ENCODE data around the gene UBE2C. TPM values are rescaled to one million over a fixed set of nuclear protein-coding genes. Genes with fewer than 3 reads are reported as not detected.
"Not testable (repeated sequence)": the region's sequence is repeated elsewhere in the genome, so short reads cannot be mapped to it uniquely, and the experiment has no call there.

UBE2C gene
- total RNA-seq, 1 donor from 2014 or later: 1.0 TPM

DNA sequence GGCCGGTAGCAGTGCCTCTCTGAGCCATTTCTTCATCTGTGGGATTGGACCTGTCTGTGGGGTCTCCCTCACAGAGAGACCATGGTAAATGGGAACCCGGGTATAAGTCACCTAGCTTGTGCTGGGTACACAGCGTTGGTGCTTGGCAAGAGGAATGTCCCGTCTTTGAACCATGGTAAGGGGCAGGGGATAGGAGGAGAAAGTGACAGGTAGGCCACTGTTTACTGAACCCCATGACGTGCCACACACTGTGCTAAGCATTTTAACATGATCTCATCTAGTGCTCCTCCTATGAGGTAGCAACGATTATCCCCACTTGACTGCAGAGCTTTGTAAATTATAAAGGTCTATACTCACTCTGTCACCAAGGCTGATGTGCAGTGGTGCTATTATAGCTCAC, 15.3 kb downstream of the UBE2C start:
- intact Hi-C loops (cut with micrococcal nuclease): no loop called here
- ATAC-seq: no peak

DNA sequence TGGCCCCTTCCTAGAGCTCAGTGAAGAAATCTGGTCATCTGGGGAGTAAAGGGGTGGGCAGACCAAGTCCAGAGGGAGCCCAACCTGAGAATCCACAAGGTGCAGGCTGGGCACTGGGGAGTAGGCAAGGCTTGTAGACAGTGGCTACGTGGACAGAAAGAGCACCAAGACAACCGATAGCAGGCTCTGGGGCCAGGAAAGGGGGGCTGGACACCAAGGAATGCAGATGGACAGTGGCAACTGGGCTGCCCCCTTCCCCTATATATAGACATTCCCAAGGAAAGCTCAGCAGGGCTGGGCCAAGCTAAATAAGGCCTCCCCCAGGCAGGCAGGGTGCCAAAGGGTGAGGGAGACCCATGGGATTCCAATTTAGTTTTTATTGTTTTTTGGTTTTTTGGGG, 16.1 kb downstream of the UBE2C start:
- no peak for ATAC-seq
- no peak for DNase-seq
- intact Hi-C loops (cut with micrococcal nuclease): no loop called here

More for the DNA sequence above, 15.3 kb downstream of the UBE2C start:
- DNase-seq: no peak

GRCh38 chr20:45829673-45830106, 17.2 kb downstream of the UBE2C start:
- intact Hi-C loops (cut with micrococcal nuclease); ATAC-seq; DNase-seq: not testable (repeated sequence)

DNA sequence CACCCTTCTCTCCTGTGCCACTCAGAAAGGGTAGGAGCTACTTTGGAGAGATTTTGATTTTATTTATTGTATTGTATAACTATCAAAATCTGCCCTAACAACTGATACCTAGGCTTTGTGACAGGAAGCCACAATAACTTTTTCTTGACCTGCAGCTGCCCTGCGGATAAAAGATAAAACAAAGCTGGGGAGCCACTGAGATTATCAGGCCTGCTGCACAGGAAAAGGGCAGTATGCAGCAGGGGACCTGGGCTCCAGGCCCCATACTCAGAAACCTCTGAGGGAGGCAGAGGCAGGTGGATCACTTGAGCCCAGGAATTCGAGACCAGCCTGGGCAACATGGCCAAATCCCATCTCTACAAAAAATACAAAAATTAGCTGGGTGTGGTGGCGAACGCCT, 20.2 kb downstream of the UBE2C start:
- intact Hi-C loops (cut with micrococcal nuclease): no loop called here
- ATAC-seq: no peak

GRCh38 chr20:45833030-45833882, 20.8 kb downstream of the UBE2C start, which contains the start of gene SNX21:
TSS of gene SNX21 (plus strand) at chr20:45833799. CDS start at chr20:45833920, 121 bp downstream.
- intact Hi-C loops (cut with micrococcal nuclease): no loop called here
- ATAC-seq (peak; percentile 89), DNase-seq (peak; percentile 92)

More for the DNA sequence above, 20.2 kb downstream of the UBE2C start:
- DNase-seq: no peak

GRCh38 chr20:45833883-45834796, 21.7 kb downstream of the UBE2C start:
- ATAC-seq (peak; percentile 88), DNase-seq (peak; percentile 88)
- intact Hi-C loops (cut with micrococcal nuclease): no loop called here

GRCh38 chr20:45834797-45835161, 22.3 kb downstream of the UBE2C start:
- DNase-seq: peak; percentile 43
- ATAC-seq: no peak
- intact Hi-C loops (cut with micrococcal nuclease): no loop called here

DNA sequence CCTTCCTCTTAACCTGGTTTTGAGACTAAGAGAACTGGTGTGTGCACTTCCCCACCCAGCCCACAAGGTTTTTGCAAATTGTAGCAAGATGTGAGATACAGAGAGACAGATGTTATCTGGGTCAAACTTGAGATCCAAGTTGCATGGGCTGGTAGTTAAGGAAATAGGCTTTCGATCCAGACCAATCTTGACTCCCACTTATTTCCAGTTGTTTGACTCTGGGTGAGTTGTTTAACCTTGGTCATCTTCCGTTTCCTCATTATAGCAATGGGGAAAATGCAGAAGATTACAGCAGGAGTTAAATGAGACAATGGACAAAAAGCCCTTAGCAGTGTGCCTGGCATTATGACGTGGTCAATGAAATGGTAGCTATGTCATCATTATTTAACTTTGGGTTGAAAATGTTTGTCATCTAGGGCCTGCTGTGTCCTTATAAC, 22.9 kb downstream of the UBE2C start:
- ATAC-seq (no peak), DNase-seq (no peak)
- intact Hi-C loops (cut with micrococcal nuclease): no loop called here

DNA sequence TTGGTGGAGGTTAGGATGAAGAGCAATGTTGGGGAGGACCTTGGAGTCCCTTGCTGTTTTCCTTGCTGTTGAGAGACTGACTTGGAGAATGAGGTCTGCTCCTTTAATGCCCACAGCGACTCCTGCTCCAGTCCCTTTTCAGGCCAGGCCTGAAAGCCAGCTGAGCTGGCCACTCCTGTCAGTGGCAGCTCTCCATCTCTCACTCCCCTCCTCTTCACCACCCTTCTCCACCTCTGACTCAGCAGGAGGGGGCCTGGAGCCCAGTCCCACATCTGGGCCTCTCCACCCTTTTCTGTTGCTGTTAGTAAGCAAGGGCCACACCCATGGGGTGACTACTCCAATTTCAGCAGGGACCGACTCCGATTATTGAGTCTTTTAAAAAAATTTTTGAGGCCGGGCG, 23.4 kb downstream of the UBE2C start:
- intact Hi-C loops (cut with micrococcal nuclease): no loop called here
- peak; percentile 64 for DNase-seq
- peak; percentile 36 for ATAC-seq

GRCh38 chr20:45836841-45837240, 24.4 kb downstream of the UBE2C start:
- DNase-seq (no peak), ATAC-seq (no peak)
- intact Hi-C loops (cut with micrococcal nuclease): no loop called here

- no peak for DNase-seq
- intact Hi-C loops (cut with micrococcal nuclease): no loop called here
- no peak for ATAC-seq
Measured at GRCh38 chr20:45840700-45841198, 28.3 kb downstream of the UBE2C start.

DNA sequence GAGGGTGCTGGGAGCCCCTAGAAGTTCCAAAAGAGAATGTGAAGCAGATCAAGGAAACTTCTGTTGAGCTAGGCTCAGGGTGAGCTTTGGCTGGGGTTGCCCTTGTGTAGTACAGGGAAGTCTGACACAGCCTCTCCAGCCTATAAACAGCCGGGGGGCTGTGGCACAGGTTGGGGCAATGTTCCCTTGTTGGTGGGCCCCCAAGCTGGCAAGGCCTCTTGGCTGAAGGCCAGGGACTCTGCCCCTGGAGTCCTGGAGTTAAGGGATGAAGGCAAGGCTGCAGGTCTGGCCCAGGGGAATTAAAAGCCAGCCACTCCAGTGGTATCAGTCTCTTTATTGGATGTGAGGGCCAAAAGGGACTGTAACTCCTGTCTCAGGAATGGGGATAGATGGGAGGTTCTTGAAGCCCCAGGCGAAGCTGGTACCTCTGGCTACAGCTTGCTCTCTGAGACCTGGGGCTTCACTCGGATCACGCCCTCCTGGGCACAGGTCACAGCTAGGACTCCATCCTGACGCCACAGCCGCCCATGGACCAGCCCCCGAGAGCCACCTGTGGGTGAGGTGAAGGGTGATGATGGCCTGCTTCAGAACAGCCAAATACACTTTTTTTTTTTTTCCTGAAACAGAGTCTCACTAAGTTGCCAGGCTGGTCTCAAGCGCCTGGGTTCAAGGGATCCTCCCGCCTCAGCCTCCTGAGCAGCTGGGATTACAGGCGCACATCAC, 29.1 kb downstream of the UBE2C start:
- no peak for DNase-seq

DNA sequence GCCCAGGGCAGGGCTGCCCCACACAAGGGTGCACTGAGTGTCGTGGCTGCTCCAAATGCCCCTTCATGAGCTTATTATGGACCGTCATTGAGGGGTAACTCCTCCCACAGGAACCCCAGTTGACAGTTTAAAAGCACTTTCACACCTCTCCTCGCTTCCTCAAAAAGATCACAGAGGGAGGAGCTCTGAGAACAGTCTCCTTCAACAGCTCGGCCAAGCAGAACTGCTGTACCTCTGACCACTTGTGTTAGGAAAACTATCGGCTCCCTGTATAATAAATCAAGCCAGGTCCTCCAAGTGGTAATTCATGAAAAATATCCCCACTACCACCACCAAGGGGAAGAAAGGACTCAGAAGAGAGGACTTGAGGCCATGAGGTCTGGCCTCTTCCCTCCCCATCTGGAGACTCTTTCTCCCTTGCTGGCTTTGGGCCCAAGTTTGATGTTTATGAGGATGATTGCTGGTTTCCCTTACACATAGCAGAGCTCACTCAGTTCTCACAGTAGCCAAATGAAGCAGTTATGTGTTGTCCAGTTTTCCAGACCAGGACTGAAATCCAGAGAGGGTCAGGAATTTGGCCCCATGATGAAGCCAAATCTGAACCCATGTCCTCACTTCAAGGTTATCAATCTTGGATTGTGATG, 29.8 kb downstream of the UBE2C start:
- DNase-seq (no peak), ATAC-seq (peak; percentile 39)
- intact Hi-C loops (cut with micrococcal nuclease): no loop called here

More for the DNA sequence above, 29.1 kb downstream of the UBE2C start:
- intact Hi-C loops (cut with micrococcal nuclease): no loop called here
- peak; percentile 4 for ATAC-seq

DNA sequence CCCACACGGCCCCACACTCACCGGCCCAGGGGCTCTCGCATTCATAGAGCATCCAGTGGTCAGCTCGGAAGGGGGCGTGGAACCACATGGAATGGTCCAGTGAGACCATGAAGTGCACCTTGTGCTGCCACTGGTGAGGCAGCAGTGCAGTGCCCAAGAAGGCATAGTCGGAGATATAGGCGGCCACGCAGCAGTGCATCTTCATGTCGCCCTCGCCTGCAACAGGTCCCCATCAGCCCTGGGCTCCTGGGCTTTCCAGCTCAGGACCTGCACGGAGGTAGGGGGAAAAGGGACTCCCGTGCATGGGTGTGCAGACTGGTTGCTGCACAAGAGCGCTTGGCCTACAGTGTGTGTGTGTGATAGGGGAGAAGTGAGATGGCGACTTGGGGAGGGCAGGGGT, 31.1 kb downstream of the UBE2C start:
- intact Hi-C loops (cut with micrococcal nuclease): no loop called here
- ATAC-seq (no peak), DNase-seq (no peak)

DNA sequence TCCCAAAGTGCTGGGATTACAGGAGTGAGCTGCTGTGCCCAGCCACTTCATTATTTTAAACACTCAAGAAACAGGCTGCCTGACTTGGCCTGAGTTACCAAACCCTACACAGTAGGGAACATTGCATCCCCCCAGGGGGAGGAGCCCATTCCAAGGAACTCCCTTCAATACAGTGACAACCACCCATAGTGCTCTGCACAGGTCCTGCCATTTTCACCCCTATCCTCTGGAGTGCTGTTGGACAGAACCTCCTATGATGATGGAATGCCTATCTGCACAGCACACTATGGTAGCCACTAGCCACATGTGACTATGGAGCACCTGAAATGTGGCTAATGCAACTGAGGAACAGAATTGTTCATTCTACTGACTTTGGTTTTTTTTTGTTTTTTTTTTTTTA, 33.0 kb downstream of the UBE2C start:
- intact Hi-C loops (cut with micrococcal nuclease): no loop called here
- ATAC-seq (no peak), DNase-seq (no peak)

DNA sequence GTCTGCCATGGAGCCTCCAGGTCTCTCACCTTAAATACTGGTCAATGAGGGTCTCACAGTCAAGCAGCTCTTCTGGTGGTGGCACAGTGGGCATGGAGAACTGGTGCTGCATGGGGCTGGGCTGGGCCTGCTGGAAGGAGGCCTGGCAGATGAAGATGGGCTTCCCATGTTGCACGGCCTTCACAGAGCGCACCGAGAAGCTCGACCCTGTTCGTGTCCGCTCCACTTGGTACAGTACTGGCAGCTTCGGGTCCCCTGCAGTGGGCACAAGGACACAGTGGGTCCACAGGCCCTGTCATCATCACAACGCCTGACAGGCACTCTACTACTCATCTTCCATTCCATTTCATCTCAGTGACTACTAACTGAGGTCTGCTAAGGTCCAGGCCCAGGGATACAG, 36.0 kb downstream of the UBE2C start:
- ATAC-seq (no peak), DNase-seq (no peak)
- intact Hi-C loops (cut with micrococcal nuclease): no loop called here

DNA sequence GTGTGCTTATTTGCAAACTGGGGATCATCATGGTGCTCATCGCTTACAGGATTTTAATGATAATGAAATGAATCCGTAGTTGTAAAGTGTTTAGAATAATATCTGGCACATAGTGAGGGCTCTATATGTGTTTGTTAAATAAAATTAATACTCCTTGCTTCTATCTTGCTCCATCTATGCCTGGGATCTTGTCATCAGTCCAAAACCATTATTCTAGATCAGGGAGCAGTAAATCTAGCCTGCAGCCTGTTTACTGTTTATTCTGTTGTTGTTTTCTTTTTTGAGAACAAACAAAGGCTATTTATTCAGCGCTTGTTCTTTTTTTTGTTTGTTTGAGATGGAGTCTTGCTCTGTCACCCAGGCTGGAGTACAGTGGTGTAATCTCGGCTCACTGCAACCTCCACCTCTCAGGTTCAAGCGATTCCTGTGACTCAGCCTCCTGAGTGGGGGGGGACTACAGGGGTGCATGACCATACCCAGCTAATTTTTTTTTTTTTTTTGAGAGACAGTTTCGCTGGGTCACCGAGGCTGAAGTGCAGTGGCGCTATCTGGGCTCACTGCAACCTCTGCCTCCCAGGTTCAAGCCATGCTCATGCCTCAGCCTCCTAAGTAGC, 36.6 kb downstream of the UBE2C start:
- ATAC-seq (no peak), DNase-seq (no peak)
- intact Hi-C loops (cut with micrococcal nuclease): no loop called here

DNA sequence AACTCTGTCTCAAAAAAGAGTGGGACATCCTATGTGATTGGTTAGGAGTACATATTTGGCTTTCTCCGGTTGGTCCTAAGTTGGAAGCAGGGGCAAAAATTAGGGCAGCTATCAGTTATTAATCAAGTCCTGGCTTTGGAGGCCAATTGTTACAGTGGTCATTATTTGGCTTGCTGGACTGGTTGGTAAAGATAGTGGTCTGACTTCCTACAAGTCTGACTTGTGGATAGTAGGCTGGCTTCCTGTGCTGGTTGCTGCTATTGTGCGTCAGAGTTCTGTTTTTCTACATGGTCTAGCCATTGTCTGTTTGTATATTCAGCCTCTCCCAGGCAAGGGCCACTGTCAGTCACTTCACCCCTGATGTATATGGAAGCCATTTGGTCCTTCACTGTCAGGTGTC, 37.8 kb downstream of the UBE2C start:
- intact Hi-C loops (cut with micrococcal nuclease): no loop called here
- no peak for ATAC-seq
- DNase-seq: no peak

All from left ventricle myocardium superior (tissue), 1 donor.